Mammary epithelial cell (primary cell): ENCODE data around the gene EIF2S3.

Experiments used
- EZH2 ChIP-seq: IDR thresholded peaks from 2 replicates; pipeline ENCODE4 v1.6.1; 2012; ENCODE audit warnings: low read length, inconsistent platforms, borderline replicate concordance
- TF ChIP-seq, protein P1 (sequence below), 2 donors: IDR thresholded peaks in 1 of 2; conservative IDR thresholded peaks in 1 of 2; 2 replicates each; pipeline ENCODE4 v1.5.1; 2011 to 2012; ENCODE audit warnings: inconsistent platforms in 2 of 2, low read length in 2 of 2, mild to moderate bottlenecking in 2 of 2, control low read depth in 1 of 2, low read depth in 1 of 2; ENCODE audit not compliant: insufficient read depth in 1 of 2; ENCODE audit errors: extremely low read depth in 1 of 2

DNA sequence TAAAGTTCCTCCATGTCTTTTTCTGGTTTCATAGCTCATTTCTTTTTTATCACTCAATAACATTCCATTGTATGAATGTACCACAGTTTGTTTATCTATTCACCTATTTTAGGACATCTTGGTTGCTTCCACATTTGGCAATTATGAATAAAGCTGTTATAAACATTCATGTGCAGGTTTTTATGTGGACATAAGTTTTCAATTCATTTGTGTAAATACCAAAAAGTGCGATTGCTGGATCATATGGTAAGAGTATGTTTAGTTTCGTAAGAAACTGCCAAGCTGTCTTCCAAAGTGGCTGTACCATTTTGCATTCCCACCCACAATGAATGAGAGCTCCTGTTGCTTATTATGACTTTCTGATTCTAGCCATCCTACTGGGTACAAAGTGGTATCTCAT is 58.4 kb downstream of the EIF2S3 start:
- TF ChIP-seq, protein P1, sequence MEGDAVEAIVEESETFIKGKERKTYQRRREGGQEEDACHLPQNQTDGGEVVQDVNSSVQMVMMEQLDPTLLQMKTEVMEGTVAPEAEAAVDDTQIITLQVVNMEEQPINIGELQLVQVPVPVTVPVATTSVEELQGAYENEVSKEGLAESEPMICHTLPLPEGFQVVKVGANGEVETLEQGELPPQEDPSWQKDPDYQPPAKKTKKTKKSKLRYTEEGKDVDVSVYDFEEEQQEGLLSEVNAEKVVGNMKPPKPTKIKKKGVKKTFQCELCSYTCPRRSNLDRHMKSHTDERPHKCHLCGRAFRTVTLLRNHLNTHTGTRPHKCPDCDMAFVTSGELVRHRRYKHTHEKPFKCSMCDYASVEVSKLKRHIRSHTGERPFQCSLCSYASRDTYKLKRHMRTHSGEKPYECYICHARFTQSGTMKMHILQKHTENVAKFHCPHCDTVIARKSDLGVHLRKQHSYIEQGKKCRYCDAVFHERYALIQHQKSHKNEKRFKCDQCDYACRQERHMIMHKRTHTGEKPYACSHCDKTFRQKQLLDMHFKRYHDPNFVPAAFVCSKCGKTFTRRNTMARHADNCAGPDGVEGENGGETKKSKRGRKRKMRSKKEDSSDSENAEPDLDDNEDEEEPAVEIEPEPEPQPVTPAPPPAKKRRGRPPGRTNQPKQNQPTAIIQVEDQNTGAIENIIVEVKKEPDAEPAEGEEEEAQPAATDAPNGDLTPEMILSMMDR (conservative IDR thresholded peaks at IDR 0.05 in 1 of 2, IDR thresholded peaks at IDR 0.05 in 1 of 2; ENCODE audit: extremely low read depth in 1 of 2, insufficient read depth in 1 of 2, low read depth in 1 of 2, low read length in 2 of 2): no peak
- TF ChIP-seq EZH2: no peak
